Neural progenitor cell (in vitro differentiated cells): Measurements from ENCODE around the gene ARMC6.

Experiments
- CTCF ChIP-seq: fragments of 200-600 bp; sonication (generic); IDR thresholded peaks from 2 replicates; pipeline ENCODE4 v1.5.1; 2017; ENCODE audit warnings: antibody characterized with exemption, mild to moderate bottlenecking
- EZH2 ChIP-seq: fragments of 200-600 bp; sonication (generic); IDR thresholded peaks from 2 replicates; pipeline ENCODE4 v1.6.1; 2017; ENCODE audit warnings: antibody characterized with exemption, mild to moderate bottlenecking, moderate library complexity
- EZH2phosphoT487 ChIP-seq: fragments of 200-600 bp; sonication (generic); IDR thresholded peaks from 2 replicates; pipeline ENCODE4 v1.6.1; 2017; ENCODE audit warnings: antibody characterized with exemption

GRCh38 chr19:19083413-19084178 is 50.2 kb downstream of the ARMC6 start:
- no peak for TF ChIP-seq CTCF
- no peak for TF ChIP-seq EZH2
- no peak for TF ChIP-seq EZH2phosphoT487
